Tibial nerve (tissue), 4 donors: ENCODE results near the gene CLDN10.

Experiments used
- CTCF ChIP-seq, 5 experiments: fragments of 200-600 bp in 3 of 5; fragments of 450-650 bp in 2 of 5; sonication (generic) in 3 of 5; IDR thresholded peaks; one replicate each; pipeline ENCODE4 v1.5.1; 2016 to 2019; ENCODE audit warnings: antibody characterized with exemption in 5 of 5, mild to moderate bottlenecking in 3 of 5, moderate library complexity in 2 of 5
- EP300 ChIP-seq, 2 donors: sonication (generic); formaldehyde crosslinking; IDR thresholded peaks; one replicate each; pipeline ENCODE4 v1.6.1; 2017; ENCODE audit warnings: antibody characterized with exemption in 2 of 2, mild to moderate bottlenecking in 1 of 2
- POLR2A ChIP-seq, 2 donors: fragments of 450-650 bp; IDR thresholded peaks; one replicate each; pipeline ENCODE4 v1.6.1; 2017; ENCODE audit warnings: antibody characterized with exemption in 2 of 2, mild to moderate bottlenecking in 2 of 2, moderate library complexity in 2 of 2

DNA sequence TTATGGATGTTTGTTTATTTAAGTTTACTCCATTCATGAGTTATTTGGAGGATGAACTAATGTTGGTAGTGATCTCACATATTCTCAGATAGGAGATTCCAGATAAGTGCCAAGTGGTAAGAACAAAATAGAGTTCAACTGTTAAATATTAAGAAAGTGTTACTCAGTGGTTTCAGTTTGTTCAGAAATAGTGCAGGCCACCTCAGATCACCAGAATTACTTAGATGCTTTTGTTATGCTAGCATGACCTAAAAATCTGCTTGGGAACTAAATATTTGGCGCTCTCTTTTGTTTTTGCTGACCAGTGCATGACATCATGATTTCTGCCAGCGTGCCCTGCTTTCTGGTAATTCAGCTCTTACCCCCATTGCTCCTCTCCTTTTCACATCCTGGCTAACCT lies 15.6 kb downstream of the CLDN10 start:
- TF ChIP-seq CTCF (IDR thresholded peaks at IDR 0.05) (no peak), EP300 (IDR thresholded peaks at IDR 0.05) (no peak), POLR2A (IDR thresholded peaks at IDR 0.05) (no peak)
